ENCODE data around the gene EVA1A.
A peak's percentile ranks its signal among the peaks of the same experiment; 100 is the strongest.

The EVA1A gene

DNA sequence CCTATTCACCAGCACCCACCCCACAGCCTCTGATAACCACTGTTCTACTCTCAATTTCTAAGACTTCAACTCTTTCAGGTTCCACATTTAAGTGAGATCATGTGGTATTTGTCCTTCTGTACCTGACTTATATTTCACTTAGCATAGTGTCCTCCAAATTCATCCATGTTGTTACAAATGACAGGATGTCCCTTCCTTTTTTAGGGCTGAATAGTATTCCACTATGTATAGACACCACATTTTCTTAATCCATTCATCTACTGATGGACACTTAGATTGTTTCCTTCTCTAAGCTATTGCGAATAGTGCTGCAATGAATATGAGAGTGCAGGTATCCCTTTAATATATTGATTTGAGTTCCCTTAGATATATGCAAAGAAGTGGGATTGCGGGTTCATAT is 100.1 kb downstream of the EVA1A start:
- ChIA-PET CTCF (interaction anchor here (0.5 to 10.4 kb wide), 7 partner anchors 149 to 744 kb away, joined by 3 to 137 read pairs (median 3); no protein-coding TSS in a partner anchor), POLR2A (no interaction called here)
- Histone ChIP-seq H3K36me3 (ENCODE audit: control insufficient read depth in 2 of 2, insufficient read depth in 1 of 2, low read length in 2 of 2) (no peaks in the 10 kb centered on the region), H3K27ac (ENCODE audit: extremely low read depth, low read depth, low read length) (no peak overlapping the region), H3K9me3 (ENCODE audit: control insufficient read depth, insufficient read depth, low read depth, low read length) (no peaks in the 10 kb centered on the region), H3K4me1 (ENCODE audit: control insufficient read depth, insufficient read depth, low read length) (no peaks in the 10 kb centered on the region), H3K4me3 (ENCODE audit: low read depth, low read length) (no peak overlapping the region)
- TF ChIP-seq ZNF146 (tag by site-specific recombination; IDR thresholded peaks at IDR 0.05) (peak; percentile 69; the same call in 1 of the 2 replicates), ZNF175 (tag by site-specific recombination; IDR thresholded peaks at IDR 0.05) (no peak)

DNA sequence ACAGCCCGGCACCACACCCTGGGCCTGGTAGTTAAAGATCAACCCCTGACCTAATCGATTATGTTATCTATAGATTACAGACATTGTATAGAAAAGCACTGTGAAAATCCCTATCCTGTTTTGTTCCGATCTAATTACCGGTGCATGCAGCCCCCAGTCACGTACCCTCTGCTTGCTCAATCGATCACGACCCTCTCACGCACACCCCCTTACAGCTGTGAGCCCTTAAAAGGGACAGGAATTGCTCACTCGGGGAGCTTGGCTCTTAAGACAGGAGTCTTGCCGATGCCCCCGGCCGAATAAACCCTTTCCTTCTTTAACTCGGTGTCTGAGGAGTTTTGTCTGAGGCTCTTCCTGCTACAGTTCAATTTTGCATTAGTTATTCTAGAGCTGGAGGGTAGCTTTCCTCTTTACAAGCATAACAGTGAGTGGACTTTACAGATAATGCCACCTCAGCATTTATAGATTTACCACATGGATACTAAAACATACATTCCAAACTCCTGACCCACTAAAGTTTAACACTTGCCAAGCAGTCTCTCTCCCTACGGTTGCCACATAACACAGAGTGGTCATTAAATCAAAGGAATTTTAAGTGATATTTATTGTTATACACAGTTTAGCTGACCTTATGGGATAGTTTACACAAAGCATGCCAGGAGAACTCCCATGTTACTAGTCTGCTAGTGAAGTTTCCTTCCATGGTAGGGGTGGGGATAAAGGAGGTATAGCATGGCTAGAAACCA is 101.0 kb downstream of the EVA1A start:
- no peaks in the 10 kb centered on the region for H3K36me3 ChIP-seq (ENCODE audit: control insufficient read depth in 2 of 2, insufficient read depth in 1 of 2, low read length in 2 of 2)
- ChIA-PET POLR2A (no interaction called here), CTCF (interaction anchor here (0.6 to 10.4 kb wide), 4 partner anchors 130 to 330 kb away, joined by 3 to 137 read pairs (median 4); no protein-coding TSS in a partner anchor)
- no peak overlapping the region for H3K4me3 ChIP-seq (ENCODE audit: low read depth, low read length)
- H3K9me3 ChIP-seq (ENCODE audit: control insufficient read depth, insufficient read depth, low read depth, low read length): no peaks in the 10 kb centered on the region
- no peaks in the 10 kb centered on the region for H3K4me1 ChIP-seq (ENCODE audit: control insufficient read depth, insufficient read depth, low read length)
- H3K27ac ChIP-seq (ENCODE audit: extremely low read depth, low read depth, low read length): no peak overlapping the region
- TF ChIP-seq, protein P1, sequence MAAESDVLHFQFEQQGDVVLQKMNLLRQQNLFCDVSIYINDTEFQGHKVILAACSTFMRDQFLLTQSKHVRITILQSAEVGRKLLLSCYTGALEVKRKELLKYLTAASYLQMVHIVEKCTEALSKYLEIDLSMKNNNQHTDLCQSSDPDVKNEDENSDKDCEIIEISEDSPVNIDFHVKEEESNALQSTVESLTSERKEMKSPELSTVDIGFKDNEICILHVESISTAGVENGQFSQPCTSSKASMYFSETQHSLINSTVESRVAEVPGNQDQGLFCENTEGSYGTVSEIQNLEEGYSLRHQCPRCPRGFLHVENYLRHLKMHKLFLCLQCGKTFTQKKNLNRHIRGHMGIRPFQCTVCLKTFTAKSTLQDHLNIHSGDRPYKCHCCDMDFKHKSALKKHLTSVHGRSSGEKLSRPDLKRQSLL (tag by site-specific recombination; IDR thresholded peaks at IDR 0.05): no peak
- TF ChIP-seq ZBTB8A (tag by site-specific recombination; IDR thresholded peaks at IDR 0.05): no peak
- TF ChIP-seq ZNF777 (tag by site-specific recombination; IDR thresholded peaks at IDR 0.05; ENCODE audit: borderline replicate concordance): no peak
- TF ChIP-seq ZNF248 (tag by site-specific recombination; IDR thresholded peaks at IDR 0.05): no peak
- TF ChIP-seq, protein P2, sequence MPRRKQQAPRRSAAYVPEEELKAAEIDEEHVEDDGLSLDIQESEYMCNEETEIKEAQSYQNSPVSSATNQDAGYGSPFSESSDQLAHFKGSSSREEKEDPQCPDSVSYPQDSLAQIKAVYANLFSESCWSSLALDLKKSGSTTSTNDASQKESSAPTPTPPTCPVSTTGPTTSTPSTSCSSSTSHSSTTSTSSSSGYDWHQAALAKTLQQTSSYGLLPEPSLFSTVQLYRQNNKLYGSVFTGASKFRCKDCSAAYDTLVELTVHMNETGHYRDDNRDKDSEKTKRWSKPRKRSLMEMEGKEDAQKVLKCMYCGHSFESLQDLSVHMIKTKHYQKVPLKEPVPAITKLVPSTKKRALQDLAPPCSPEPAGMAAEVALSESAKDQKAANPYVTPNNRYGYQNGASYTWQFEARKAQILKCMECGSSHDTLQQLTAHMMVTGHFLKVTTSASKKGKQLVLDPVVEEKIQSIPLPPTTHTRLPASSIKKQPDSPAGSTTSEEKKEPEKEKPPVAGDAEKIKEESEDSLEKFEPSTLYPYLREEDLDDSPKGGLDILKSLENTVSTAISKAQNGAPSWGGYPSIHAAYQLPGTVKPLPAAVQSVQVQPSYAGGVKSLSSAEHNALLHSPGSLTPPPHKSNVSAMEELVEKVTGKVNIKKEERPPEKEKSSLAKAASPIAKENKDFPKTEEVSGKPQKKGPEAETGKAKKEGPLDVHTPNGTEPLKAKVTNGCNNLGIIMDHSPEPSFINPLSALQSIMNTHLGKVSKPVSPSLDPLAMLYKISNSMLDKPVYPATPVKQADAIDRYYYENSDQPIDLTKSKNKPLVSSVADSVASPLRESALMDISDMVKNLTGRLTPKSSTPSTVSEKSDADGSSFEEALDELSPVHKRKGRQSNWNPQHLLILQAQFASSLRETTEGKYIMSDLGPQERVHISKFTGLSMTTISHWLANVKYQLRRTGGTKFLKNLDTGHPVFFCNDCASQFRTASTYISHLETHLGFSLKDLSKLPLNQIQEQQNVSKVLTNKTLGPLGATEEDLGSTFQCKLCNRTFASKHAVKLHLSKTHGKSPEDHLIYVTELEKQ (tag by site-specific recombination; IDR thresholded peaks at IDR 0.05; ENCODE audit: borderline replicate concordance): no peak
- no peak for TF ChIP-seq FEZF1 (tag by site-specific recombination; IDR thresholded peaks at IDR 0.05)

DNA sequence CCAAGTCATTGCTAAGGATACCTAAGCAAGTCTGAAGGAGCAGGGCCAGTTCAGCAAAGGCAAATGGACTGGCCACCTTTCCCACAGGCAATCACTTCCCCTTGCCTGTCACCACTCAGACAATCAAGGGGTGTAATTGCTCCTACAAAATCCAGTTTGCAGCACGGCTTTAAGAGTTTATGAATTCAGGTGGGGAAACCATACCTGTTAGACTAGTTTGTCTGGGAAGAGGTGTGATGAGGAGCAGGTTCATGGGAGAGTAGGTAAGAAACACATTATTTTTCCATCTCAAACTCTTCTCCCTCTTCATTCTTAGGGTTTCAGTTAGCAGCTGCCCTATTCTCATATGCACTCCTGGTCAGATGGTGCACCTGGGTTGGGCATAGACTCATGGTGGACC is 102.5 kb downstream of the EVA1A start:
- Histone ChIP-seq H3K4me1 (ENCODE audit: control insufficient read depth, insufficient read depth, low read length) (no peaks in the 10 kb centered on the region), H3K9me3 (ENCODE audit: control insufficient read depth, insufficient read depth, low read depth, low read length) (no peaks in the 10 kb centered on the region), H3K36me3 (ENCODE audit: control insufficient read depth in 2 of 2, insufficient read depth in 1 of 2, low read length in 2 of 2) (no peaks in the 10 kb centered on the region), H3K4me3 (ENCODE audit: low read depth, low read length) (no peak overlapping the region), H3K27ac (ENCODE audit: extremely low read depth, low read depth, low read length) (no peak overlapping the region)
- ChIA-PET CTCF (interaction anchor here (0.6 to 10.4 kb wide), 4 partner anchors 151 to 218 kb away, joined by 3 to 137 read pairs (median 5); no protein-coding TSS in a partner anchor), POLR2A (no interaction called here)
- TF ChIP-seq ZXDB (tag by site-specific recombination; IDR thresholded peaks at IDR 0.05) (no peak), ZNF292 (tag by site-specific recombination; IDR thresholded peaks at IDR 0.05; ENCODE audit: borderline replicate concordance, low read depth) (no peak), BCL11A (tag by site-specific recombination; IDR thresholded peaks at IDR 0.05; ENCODE audit: low read depth) (no peak), ZNF2 (tag by site-specific recombination; IDR thresholded peaks at IDR 0.05) (no peak), KLF8 (tag by site-specific recombination; IDR thresholded peaks at IDR 0.05) (no peak), ZNF146 (tag by site-specific recombination; IDR thresholded peaks at IDR 0.05) (no peak)
- TF ChIP-seq, protein P3, sequence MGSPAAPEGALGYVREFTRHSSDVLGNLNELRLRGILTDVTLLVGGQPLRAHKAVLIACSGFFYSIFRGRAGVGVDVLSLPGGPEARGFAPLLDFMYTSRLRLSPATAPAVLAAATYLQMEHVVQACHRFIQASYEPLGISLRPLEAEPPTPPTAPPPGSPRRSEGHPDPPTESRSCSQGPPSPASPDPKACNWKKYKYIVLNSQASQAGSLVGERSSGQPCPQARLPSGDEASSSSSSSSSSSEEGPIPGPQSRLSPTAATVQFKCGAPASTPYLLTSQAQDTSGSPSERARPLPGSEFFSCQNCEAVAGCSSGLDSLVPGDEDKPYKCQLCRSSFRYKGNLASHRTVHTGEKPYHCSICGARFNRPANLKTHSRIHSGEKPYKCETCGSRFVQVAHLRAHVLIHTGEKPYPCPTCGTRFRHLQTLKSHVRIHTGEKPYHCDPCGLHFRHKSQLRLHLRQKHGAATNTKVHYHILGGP (tag by site-specific recombination; IDR thresholded peaks at IDR 0.05): no peak
- TF ChIP-seq, protein P4, sequence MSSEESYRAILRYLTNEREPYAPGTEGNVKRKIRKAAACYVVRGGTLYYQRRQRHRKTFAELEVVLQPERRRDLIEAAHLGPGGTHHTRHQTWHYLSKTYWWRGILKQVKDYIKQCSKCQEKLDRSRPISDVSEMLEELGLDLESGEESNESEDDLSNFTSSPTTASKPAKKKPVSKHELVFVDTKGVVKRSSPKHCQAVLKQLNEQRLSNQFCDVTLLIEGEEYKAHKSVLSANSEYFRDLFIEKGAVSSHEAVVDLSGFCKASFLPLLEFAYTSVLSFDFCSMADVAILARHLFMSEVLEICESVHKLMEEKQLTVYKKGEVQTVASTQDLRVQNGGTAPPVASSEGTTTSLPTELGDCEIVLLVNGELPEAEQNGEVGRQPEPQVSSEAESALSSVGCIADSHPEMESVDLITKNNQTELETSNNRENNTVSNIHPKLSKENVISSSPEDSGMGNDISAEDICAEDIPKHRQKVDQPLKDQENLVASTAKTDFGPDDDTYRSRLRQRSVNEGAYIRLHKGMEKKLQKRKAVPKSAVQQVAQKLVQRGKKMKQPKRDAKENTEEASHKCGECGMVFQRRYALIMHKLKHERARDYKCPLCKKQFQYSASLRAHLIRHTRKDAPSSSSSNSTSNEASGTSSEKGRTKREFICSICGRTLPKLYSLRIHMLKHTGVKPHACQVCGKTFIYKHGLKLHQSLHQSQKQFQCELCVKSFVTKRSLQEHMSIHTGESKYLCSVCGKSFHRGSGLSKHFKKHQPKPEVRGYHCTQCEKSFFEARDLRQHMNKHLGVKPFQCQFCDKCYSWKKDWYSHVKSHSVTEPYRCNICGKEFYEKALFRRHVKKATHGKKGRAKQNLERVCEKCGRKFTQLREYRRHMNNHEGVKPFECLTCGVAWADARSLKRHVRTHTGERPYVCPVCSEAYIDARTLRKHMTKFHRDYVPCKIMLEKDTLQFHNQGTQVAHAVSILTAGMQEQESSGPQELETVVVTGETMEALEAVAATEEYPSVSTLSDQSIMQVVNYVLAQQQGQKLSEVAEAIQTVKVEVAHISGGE (tag by site-specific recombination; conservative IDR thresholded peaks at IDR 0.05; ENCODE audit: low read depth): no peak
